Pancreas (tissue), 10 donors: ENCODE measurements around the gene TNRC6C. TPM values are rescaled to one million over a fixed set of nuclear protein-coding genes. Genes with fewer than 3 reads are reported as not detected.
A peak's percentile ranks its signal among the peaks of the same experiment; 100 is the strongest.

Source experiments
- ATAC-seq, 4 donors: fragments of 200-7000 bp; cut with Tn5 transposase; one replicate each; pipeline versions ENCODE4 v1.8.0 to v1.9.1; 2020; ENCODE audit warnings: mild to moderate bottlenecking in 4 of 4, moderate library complexity in 4 of 4
- DNase-seq, 6 donors: peaks; one replicate each; pipeline ENCODE4 v3.0.0-alpha.2; 2020
- FAIRE-seq: peaks from 2 replicates; lab custom pipeline; 2012; peaks lifted over from hg19 to GRCh38; lab: Jason Lieb, UNC
- H3K27ac ChIP-seq, 4 donors: fragments of 200-600 bp; sonication (generic); 1 replicate in 3 of 4; 2 replicates in 1 of 4; pipeline versions ENCODE4 v1.5.0 to v1.8.0; 2020
- H3K27me3 ChIP-seq, 4 donors: fragments of 200-600 bp; one replicate each; pipeline ENCODE4 v1.8.0; 2021
- H3K36me3 ChIP-seq, 3 donors: fragments of 200-600 bp; sonication (generic) in 1 of 3; one replicate each; pipeline versions ENCODE4 v1.5.0 to v1.8.0; 2020 to 2021
- H3K4me1 ChIP-seq, 3 donors: fragments of 200-600 bp; one replicate each; pipeline ENCODE4 v1.8.0; 2021
- H3K4me3 ChIP-seq, 4 donors: fragments of 200-600 bp; sonication (generic) in 2 of 4; one replicate each; pipeline versions ENCODE4 v1.5.0 to v1.8.0; 2020 to 2021
- H3K9me3 ChIP-seq, 4 donors: fragments of 200-600 bp; one replicate each; pipeline ENCODE4 v1.8.0; 2021
- WGBS, 2 donors: extraction: QIAGEN DNeasy Blood & Tissue Kit; methylation state at CpG; one replicate each; pipeline ENCODE4 v1.1.7; 2013; 5-methylcytosine and 5-hydroxymethylcytosine counted together
- intact Hi-C, 3 donors: fragments of 100-400 bp; cut with DNase I; formaldehyde crosslinking; loops; one replicate each; pipeline versions ENCODE4 v1.11.1 to v1.14.2; 2022
- polyA plus RNA-seq, 2 donors: library from polyadenylated mRNA; stranded (reverse); fragments of 200-250 nt; gene quantifications; one replicate each; pipeline ENCODE4 v1.2.3, GENCODE V29; 2013
- total RNA-seq, 6 donors: library from RNA; stranded (reverse); fragmentation: NEBNext Ultra II Directional in 4 of 6; extraction: Animal tissue kit (Norgen Biotek cat#: 25700) in 4 of 6; gene quantifications; one replicate each; pipeline versions ENCODE4 v1.2.1 to v1.2.4, GENCODE V29; 2021 to 2023
- TF ChIP-seq, protein P1 (sequence below), 4 donors: fragments of 200-600 bp; sonication (generic) in 3 of 4; IDR thresholded peaks; one replicate each; pipeline versions ENCODE4 v1.5.0 to v1.8.0; 2021; ENCODE audit warnings: antibody characterized with exemption in 4 of 4
- donor health status: healthy with polysubstance abuse.
- donor health status: DM: no; HTN: no; CAD: no; lungs with moderate emphysema.
- donor health status: DM: no; HTN: no; CAD: no.
- donor health status: control.
- donor health status: control.
- donor health status: Bipolar disorder and iron deficiency.
- donor health status: DM: yes; HTN: yes; CAD: no.
- donor health status: DM: no; HTN: no; CAD: no.
- donor health status: DM: no; HTN: no; CAD: no.
- donor health status: DM: yes; HTN: yes; CAD: no.

Gene TNRC6C
- total and polyA plus RNA-seq, 8 donors: 4.0 to 15.5 (median 7.7) TPM

DNA sequence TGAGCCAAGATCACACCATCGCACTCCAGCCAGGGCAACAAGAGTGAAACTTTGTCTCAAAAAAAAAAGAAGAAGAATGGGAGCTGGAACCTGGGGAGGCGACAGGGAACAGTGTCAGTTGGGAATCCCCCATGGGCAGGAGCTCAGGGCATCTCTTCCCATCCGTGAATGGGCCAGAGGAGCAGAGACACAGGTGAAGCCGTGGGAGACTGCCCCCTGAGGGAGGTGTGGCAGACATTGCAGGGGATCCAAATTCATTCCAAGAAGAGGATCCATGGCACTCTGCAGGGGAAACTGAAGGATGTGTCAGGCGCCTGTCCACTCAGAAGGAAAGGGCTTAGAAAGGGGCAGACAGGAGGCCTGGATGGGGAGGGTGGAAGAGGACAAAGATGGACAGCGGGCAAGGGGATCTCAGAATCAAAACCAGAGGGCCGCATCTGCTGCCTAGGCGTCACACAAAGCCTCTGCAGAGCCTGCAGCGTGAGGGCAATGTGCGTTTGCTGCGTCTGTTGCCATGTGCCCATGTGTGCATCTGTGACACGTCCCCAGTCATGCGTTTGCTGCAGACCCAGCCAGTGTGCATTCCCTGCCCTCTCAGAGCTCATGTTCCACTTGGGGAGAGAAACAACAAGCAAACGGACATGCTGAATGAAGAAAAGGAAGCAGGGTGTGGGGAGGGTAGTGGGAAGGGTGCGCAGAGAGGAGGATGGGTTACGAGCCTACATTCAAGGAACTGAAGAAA lies 30.6 kb upstream of the TNRC6C start:
- ATAC-seq: no peak
- no peak for FAIRE-seq
- H3K27me3 ChIP-seq: no peaks in the 10 kb centered on the region
- intact Hi-C loops: loop anchor here in 1 of 3 donors (10.0 kb wide), 1 partner anchor 77 kb away; no protein-coding TSS in a partner anchor
- H3K4me3 ChIP-seq: no peak overlapping the region
- no peak for DNase-seq
- H3K36me3 ChIP-seq: no peaks in the 10 kb centered on the region
- H3K4me1 ChIP-seq: no peaks in the 10 kb centered on the region
- 58 to 63% methylated on average over 16 of the region's 16 CpGs for WGBS, 2 donors
- no peak overlapping the region for H3K27ac ChIP-seq
- H3K9me3 ChIP-seq: no peaks in the 10 kb centered on the region
- TF ChIP-seq, protein P1, sequence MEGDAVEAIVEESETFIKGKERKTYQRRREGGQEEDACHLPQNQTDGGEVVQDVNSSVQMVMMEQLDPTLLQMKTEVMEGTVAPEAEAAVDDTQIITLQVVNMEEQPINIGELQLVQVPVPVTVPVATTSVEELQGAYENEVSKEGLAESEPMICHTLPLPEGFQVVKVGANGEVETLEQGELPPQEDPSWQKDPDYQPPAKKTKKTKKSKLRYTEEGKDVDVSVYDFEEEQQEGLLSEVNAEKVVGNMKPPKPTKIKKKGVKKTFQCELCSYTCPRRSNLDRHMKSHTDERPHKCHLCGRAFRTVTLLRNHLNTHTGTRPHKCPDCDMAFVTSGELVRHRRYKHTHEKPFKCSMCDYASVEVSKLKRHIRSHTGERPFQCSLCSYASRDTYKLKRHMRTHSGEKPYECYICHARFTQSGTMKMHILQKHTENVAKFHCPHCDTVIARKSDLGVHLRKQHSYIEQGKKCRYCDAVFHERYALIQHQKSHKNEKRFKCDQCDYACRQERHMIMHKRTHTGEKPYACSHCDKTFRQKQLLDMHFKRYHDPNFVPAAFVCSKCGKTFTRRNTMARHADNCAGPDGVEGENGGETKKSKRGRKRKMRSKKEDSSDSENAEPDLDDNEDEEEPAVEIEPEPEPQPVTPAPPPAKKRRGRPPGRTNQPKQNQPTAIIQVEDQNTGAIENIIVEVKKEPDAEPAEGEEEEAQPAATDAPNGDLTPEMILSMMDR (IDR thresholded peaks at IDR 0.05): no peak

DNA sequence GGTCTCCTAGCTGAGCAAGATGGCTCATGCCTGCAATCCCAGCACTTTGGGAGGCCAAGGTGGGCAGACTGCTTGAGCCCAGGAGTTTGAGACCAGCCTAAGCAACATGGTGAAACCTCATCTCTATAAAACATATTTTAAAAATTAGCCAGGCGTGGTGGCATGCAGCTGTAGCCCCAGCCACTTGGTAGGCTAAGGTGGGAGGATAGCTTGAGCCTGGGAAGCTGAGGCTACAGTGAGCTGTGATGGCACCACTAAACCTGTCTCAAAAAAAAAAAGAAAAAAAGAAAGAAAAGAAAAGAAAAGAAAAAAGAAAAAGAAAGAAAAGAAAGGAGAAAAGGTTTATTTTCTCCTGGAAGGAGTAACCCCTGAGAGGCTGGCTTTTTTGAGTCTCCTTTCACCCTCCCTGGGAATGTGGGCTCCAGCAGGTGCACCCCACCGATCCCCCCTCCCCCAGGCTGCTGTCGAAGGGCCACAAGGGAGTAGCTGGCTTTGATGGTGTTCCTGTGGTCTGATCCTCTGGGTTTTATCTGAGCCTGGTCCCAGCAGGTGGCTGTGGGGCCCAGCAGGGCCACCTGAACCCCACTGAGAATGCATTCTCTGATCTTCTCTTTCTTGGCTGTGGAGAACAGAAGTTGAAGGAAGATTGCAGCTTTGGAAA lies 29.9 kb upstream of the TNRC6C start:
- no peaks in the 10 kb centered on the region for H3K27me3 ChIP-seq
- TF ChIP-seq, protein P1 (IDR thresholded peaks at IDR 0.05): no peak
- intact Hi-C loops: loop anchor here in 1 of 3 donors (10.0 kb wide), 1 partner anchor 76 kb away; no protein-coding TSS in a partner anchor
- H3K9me3 ChIP-seq: no peaks in the 10 kb centered on the region
- no peak overlapping the region for H3K27ac ChIP-seq
- WGBS, 2 donors: 50 to 62% methylated on average over 3 of the region's 3 CpGs
- H3K4me3 ChIP-seq: no peak overlapping the region
- H3K4me1 ChIP-seq: no peaks in the 10 kb centered on the region
- ATAC-seq (no peak), DNase-seq (no peak), FAIRE-seq (no peak)
- no peaks in the 10 kb centered on the region for H3K36me3 ChIP-seq

DNA sequence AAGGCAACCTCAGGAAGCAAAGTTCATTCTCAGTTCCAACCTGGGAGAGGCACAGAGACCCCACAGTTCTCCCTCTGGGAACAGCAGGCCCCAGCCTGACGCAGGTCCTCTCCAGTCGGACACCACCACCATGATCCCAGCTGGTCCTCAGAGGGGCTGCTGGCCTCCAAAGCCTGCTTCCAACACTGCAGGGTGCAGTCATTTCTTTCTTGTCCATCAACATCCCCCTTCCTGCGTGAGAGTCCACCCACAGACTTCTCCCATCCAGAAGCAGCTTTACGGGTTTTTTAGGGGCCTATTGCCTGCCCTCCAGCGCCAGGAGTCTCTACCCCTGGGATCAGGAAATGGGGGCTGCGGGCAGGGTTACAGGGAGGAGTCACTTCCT lies 29.3 kb upstream of the TNRC6C start:
- intact Hi-C loops: loop anchor here in 1 of 3 donors (10.0 kb wide), 1 partner anchor 76 kb away; no protein-coding TSS in a partner anchor
- TF ChIP-seq, protein P1 (IDR thresholded peaks at IDR 0.05): no peak

DNA sequence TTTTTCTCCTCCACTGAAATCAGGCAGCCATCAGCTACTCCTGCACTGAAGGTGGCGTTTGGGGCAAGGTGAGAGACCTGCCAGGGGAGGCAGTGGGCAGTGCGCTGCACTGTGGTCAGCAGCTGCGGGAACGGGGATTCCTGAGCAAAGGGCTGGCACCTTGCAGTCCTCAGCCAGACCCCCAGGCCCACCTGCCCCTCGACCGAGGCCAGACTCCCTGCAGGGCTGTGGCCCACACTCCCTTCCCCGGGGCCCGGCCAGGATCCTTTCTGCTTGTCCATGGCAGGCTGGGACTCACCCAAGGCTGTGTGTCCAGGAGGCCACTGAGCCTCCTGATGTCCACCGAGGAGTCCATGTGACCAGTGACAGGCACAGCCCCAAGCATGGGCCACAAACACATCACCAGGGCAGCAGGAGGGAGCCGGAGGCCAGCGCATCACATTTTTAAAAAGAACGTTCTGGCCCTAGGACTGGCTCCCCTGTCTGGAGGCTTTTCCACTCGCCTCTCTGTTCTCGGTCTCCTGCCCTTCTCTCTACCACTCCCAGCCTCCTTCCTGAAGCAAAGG lies 28.5 kb upstream of the TNRC6C start:
- H3K4me1 ChIP-seq: no peaks in the 10 kb centered on the region

More for the DNA sequence above, 29.3 kb upstream of the TNRC6C start:
- Histone ChIP-seq H3K36me3 (no peaks in the 10 kb centered on the region), H3K27ac (no peak overlapping the region), H3K4me1 (no peaks in the 10 kb centered on the region), H3K9me3 (no peaks in the 10 kb centered on the region), H3K27me3 (no peaks in the 10 kb centered on the region), H3K4me3 (no peak overlapping the region)
- 51 to 67% methylated on average over 6 of the region's 6 CpGs for WGBS, 2 donors
- ATAC-seq (no peak), DNase-seq (no peak), FAIRE-seq (no peak)

More for the DNA sequence above, 28.5 kb upstream of the TNRC6C start:
- intact Hi-C loops: loop anchor here in 1 of 3 donors (10.0 kb wide), 1 partner anchor 75 kb away; no protein-coding TSS in a partner anchor
- TF ChIP-seq, protein P1 (IDR thresholded peaks at IDR 0.05): no peak
- no peaks in the 10 kb centered on the region for H3K27me3 ChIP-seq
- DNase-seq (peak in 1 of 6 donors; percentile 26), ATAC-seq (no peak), FAIRE-seq (no peak)
- no peaks in the 10 kb centered on the region for H3K9me3 ChIP-seq
- WGBS, 2 donors: 66 to 74% methylated on average over 14 of the region's 14 CpGs
- H3K36me3 ChIP-seq: no peaks in the 10 kb centered on the region
- H3K27ac ChIP-seq: no peak overlapping the region
- no peak overlapping the region for H3K4me3 ChIP-seq
